ENCODE measurements around the gene LTO1.

The LTO1 gene

GRCh38 chr11:69656536-69657455 is 18.4 kb downstream of the LTO1 start:
- DNase-seq: no peak

GRCh38 chr11:69655479-69656428 is 19.4 kb downstream of the LTO1 start:
- DNase-seq: no peak

GRCh38 chr11:69654660-69655478 is 20.3 kb downstream of the LTO1 start:
- no peak for DNase-seq

GRCh38 chr11:69654001-69654659 is 21.0 kb downstream of the LTO1 start:
- DNase-seq: no peak

GRCh38 chr11:69653406-69653960 is 21.7 kb downstream of the LTO1 start:
- DNase-seq: no peak

GRCh38 chr11:69652999-69653398 is 22.2 kb downstream of the LTO1 start:
- no peak for DNase-seq

- DNase-seq: no peak
Observed at GRCh38 chr11:69651834-69652620, 23.1 kb downstream of the LTO1 start.

GRCh38 chr11:69650832-69651344 is 24.3 kb downstream of the LTO1 start:
- no peak for DNase-seq

GRCh38 chr11:69650081-69650831 is 24.9 kb downstream of the LTO1 start:
- DNase-seq: no peak

GRCh38 chr11:69649576-69649900 is 25.6 kb downstream of the LTO1 start:
- DNase-seq: no peak

GRCh38 chr11:69648679-69649575 is 26.2 kb downstream of the LTO1 start:
- no peak for DNase-seq

- no peak for DNase-seq
Observed at GRCh38 chr11:69647761-69648497, 27.2 kb downstream of the LTO1 start.

GRCh38 chr11:69647390-69647748 is 27.8 kb downstream of the LTO1 start:
- no peak for DNase-seq

- DNase-seq: no peak
Observed at GRCh38 chr11:69646493-69647389, 28.4 kb downstream of the LTO1 start.

- peak; percentile 32 for DNase-seq
Observed at GRCh38 chr11:69645801-69646492, 29.2 kb downstream of the LTO1 start.

- DNase-seq: no peak
Observed at GRCh38 chr11:69644962-69645675, 30.0 kb downstream of the LTO1 start.

Data from NCI-H774 (cell line).